Thymus (tissue), 11 donors: ENCODE results near the gene NR0B2. TPM values are rescaled to one million over a fixed set of nuclear protein-coding genes. Genes with fewer than 3 reads are reported as not detected.

ENCODE experiments used
- DNase-seq, 9 donors: peaks; one replicate each; pipeline ENCODE4 v3.0.0-alpha.2; 2013; ENCODE audit warnings: low spot score in 9 of 9, low read depth in 6 of 9, missing footprints in 1 of 9
- H3K27ac ChIP-seq, 2 donors: one replicate each; pipeline ENCODE4 v1.5.1; 2013; ENCODE audit warnings: control low read depth in 1 of 2, low read depth in 1 of 2, low read length in 1 of 2, mild to moderate bottlenecking in 1 of 2, moderate library complexity in 1 of 2
- H3K27me3 ChIP-seq, 2 donors: one replicate each; pipeline ENCODE4 v1.5.1; 2013; ENCODE audit warnings: low read length in 1 of 2; ENCODE audit not compliant: control insufficient read depth in 2 of 2, insufficient read depth in 1 of 2
- H3K36me3 ChIP-seq, 2 donors: one replicate each; pipeline ENCODE4 v1.5.1; 2013; ENCODE audit warnings: low read length in 1 of 2, mild to moderate bottlenecking in 1 of 2, moderate library complexity in 1 of 2; ENCODE audit not compliant: control insufficient read depth in 2 of 2, insufficient read depth in 2 of 2
- H3K4me1 ChIP-seq, 2 donors: one replicate each; pipeline ENCODE4 v1.5.1; 2013; ENCODE audit warnings: low read length in 2 of 2; ENCODE audit not compliant: control insufficient read depth in 2 of 2, insufficient read depth in 2 of 2
- H3K4me3 ChIP-seq, 2 donors: one replicate each; pipeline ENCODE4 v1.5.1; 2013; ENCODE audit warnings: low read length in 2 of 2, control low read depth in 1 of 2, mild to moderate bottlenecking in 1 of 2
- H3K9me3 ChIP-seq, 2 donors: one replicate each; pipeline ENCODE4 v1.5.1; 2013; ENCODE audit warnings: low read length in 1 of 2, mild to moderate bottlenecking in 1 of 2; ENCODE audit not compliant: control insufficient read depth in 2 of 2, insufficient read depth in 1 of 2
- WGBS: extraction: QIAGEN DNeasy Blood & Tissue Kit; methylation state at CpG from one replicate; pipeline ENCODE4 v1.1.7; 2013; 5-methylcytosine and 5-hydroxymethylcytosine counted together
- polyA plus RNA-seq: library from polyadenylated mRNA; stranded (reverse); fragments of 200-250 nt; gene quantifications from one replicate; pipeline ENCODE4 v1.2.3, GENCODE V29; 2013
- total RNA-seq: library from RNA; stranded (reverse); fragments of 120-200 nt; gene quantifications from one replicate; pipeline ENCODE4 v1.2.4, GENCODE V29; 2013
- donor health status: healthy.

The NR0B2 gene
- total and polyA plus RNA-seq, 2 donors, result 0.18 to 0.19 TPM

GRCh38 chr1:26942656-26943055, 28.9 kb upstream of the NR0B2 start:
- Histone ChIP-seq H3K27ac (no peak overlapping the region), H3K4me1 (no peaks in the 10 kb centered on the region), H3K4me3 (no peak overlapping the region), H3K9me3 (no peaks in the 10 kb centered on the region), H3K36me3 (peaks cover 70 to 76% of the 10 kb centered on the region in 2 donors), H3K27me3 (no peaks in the 10 kb centered on the region)
- 98% methylated on average over 12 of the region's 12 CpGs for WGBS
- DNase-seq, result no peak

GRCh38 chr1:26941311-26941710, 27.5 kb upstream of the NR0B2 start:
- no peak overlapping the region for H3K4me3 ChIP-seq
- no peaks in the 10 kb centered on the region for H3K27me3 ChIP-seq
- no peaks in the 10 kb centered on the region for H3K4me1 ChIP-seq
- no peak for DNase-seq
- H3K27ac ChIP-seq, result no peak overlapping the region
- WGBS, result 98% methylated on average over 10 of the region's 10 CpGs
- H3K9me3 ChIP-seq, result no peaks in the 10 kb centered on the region
- peaks cover 75 to 76% of the 10 kb centered on the region in 2 donors for H3K36me3 ChIP-seq

GRCh38 chr1:26938659-26939025, 24.9 kb upstream of the NR0B2 start:
- 96% methylated on average over 2 of the region's 2 CpGs for WGBS
- H3K4me1 ChIP-seq, result no peaks in the 10 kb centered on the region
- H3K27me3 ChIP-seq, result no peaks in the 10 kb centered on the region
- DNase-seq, result no peak
- no peak overlapping the region for H3K27ac ChIP-seq
- H3K36me3 ChIP-seq, result peaks cover 57 to 70% of the 10 kb centered on the region in 2 donors
- no peaks in the 10 kb centered on the region for H3K9me3 ChIP-seq
- H3K4me3 ChIP-seq, result no peak overlapping the region

GRCh38 chr1:26938004-26938658, 24.4 kb upstream of the NR0B2 start:
- H3K4me3 ChIP-seq, result no peak overlapping the region
- H3K27me3 ChIP-seq, result no peaks in the 10 kb centered on the region
- no peak overlapping the region for H3K27ac ChIP-seq
- no peaks in the 10 kb centered on the region for H3K4me1 ChIP-seq
- 96% methylated on average over 4 of the region's 4 CpGs for WGBS
- peaks cover 53 to 70% of the 10 kb centered on the region in 2 donors for H3K36me3 ChIP-seq
- DNase-seq, result no peak
- H3K9me3 ChIP-seq, result no peaks in the 10 kb centered on the region

GRCh38 chr1:26936823-26937222, 23.0 kb upstream of the NR0B2 start:
- Histone ChIP-seq H3K4me1 (no peaks in the 10 kb centered on the region), H3K9me3 (no peaks in the 10 kb centered on the region), H3K27ac (no peak overlapping the region), H3K36me3 (peaks cover 42 to 59% of the 10 kb centered on the region in 2 donors), H3K27me3 (no peaks in the 10 kb centered on the region), H3K4me3 (no peak overlapping the region)
- 97% methylated on average over 6 of the region's 6 CpGs for WGBS
- no peak for DNase-seq

- peaks cover 33 to 60% of the 10 kb centered on the region in 2 donors for H3K36me3 ChIP-seq
- no peaks in the 10 kb centered on the region for H3K27me3 ChIP-seq
- H3K27ac ChIP-seq, result no peak overlapping the region
- no peak for DNase-seq
- 95% methylated on average over 3 of the region's 3 CpGs for WGBS
- no peaks in the 10 kb centered on the region for H3K4me1 ChIP-seq
- H3K4me3 ChIP-seq, result no peak overlapping the region
- no peaks in the 10 kb centered on the region for H3K9me3 ChIP-seq
Observed at GRCh38 chr1:26932531-26932930, 18.8 kb upstream of the NR0B2 start.

GRCh38 chr1:26923711-26924110, 9.9 kb upstream of the NR0B2 start:
- Histone ChIP-seq H3K36me3 (peaks cover 35 to 41% of the 10 kb centered on the region in 2 donors), H3K27me3 (no peaks in the 10 kb centered on the region), H3K27ac (no peak overlapping the region), H3K9me3 (no peaks in the 10 kb centered on the region), H3K4me1 (peaks cover 15 to 20% of the 10 kb centered on the region in 2 donors), H3K4me3 (no peak overlapping the region)
- no peak for DNase-seq
- 100% methylated on average over 3 of the region's 3 CpGs for WGBS

GRCh38 chr1:26922901-26923300, 9.1 kb upstream of the NR0B2 start:
- peaks cover 15 to 20% of the 10 kb centered on the region in 2 donors for H3K4me1 ChIP-seq
- 96% methylated on average over 3 of the region's 3 CpGs for WGBS

GRCh38 chr1:26922431-26922729, 8.6 kb upstream of the NR0B2 start:
- 52% methylated on average over 6 of the region's 6 CpGs for WGBS
- Histone ChIP-seq H3K9me3 (no peaks in the 10 kb centered on the region), H3K27me3 (no peaks in the 10 kb centered on the region), H3K27ac (no peak overlapping the region), H3K36me3 (peaks cover 28 to 30% of the 10 kb centered on the region in 2 donors), H3K4me3 (peak overlapping the region; percentile 78 to 87), H3K4me1 (peaks cover 15 to 20% of the 10 kb centered on the region in 2 donors)
- DNase-seq, result no peak

More at GRCh38 chr1:26922901-26923300, 9.1 kb upstream of the NR0B2 start:
- Histone ChIP-seq H3K27me3 (no peaks in the 10 kb centered on the region), H3K4me3 (peak overlapping the region in 1 of 2 donors; percentile 78), H3K36me3 (peaks cover 31 to 35% of the 10 kb centered on the region in 2 donors), H3K9me3 (no peaks in the 10 kb centered on the region), H3K27ac (no peak overlapping the region)
- no peak for DNase-seq
